DMS79 treated with DMSO at 0.1 percent for 48 hours (cell line): Measurements from ENCODE around the gene ANKMY1.
"Not testable (repeated sequence)": the region's sequence is repeated elsewhere in the genome, so short reads cannot be mapped to it uniquely, and the experiment has no call there.

ENCODE experiments used
- DNase-seq: peaks from one replicate; lab custom pipeline; 2025; lab: John Stamatoyannopoulos, UW

Gene ANKMY1

DNA sequence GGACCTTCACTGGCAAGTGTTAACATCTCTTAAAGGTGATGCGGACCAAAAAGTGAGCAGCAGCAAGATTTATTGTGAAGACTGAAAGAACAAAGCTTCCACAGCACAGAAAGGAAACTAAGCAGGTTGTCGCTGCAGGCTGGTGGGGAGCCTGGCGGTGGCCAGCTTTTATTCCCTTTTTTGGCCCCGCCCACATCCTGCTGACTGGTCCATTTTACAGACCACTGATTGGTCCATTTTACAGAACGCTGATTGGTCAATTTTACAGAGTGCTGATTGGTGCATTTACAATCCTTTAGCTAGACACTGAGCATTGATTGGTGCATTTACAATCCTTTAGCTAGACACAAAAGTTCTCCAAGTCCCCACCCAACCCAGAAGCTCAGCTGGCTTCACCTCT, 35.9 kb downstream of the ANKMY1 start:
- not testable (repeated sequence) for DNase-seq

GRCh38 chr2:240520974-240521350, 36.8 kb downstream of the ANKMY1 start:
- DNase-seq, result no peak

DNA sequence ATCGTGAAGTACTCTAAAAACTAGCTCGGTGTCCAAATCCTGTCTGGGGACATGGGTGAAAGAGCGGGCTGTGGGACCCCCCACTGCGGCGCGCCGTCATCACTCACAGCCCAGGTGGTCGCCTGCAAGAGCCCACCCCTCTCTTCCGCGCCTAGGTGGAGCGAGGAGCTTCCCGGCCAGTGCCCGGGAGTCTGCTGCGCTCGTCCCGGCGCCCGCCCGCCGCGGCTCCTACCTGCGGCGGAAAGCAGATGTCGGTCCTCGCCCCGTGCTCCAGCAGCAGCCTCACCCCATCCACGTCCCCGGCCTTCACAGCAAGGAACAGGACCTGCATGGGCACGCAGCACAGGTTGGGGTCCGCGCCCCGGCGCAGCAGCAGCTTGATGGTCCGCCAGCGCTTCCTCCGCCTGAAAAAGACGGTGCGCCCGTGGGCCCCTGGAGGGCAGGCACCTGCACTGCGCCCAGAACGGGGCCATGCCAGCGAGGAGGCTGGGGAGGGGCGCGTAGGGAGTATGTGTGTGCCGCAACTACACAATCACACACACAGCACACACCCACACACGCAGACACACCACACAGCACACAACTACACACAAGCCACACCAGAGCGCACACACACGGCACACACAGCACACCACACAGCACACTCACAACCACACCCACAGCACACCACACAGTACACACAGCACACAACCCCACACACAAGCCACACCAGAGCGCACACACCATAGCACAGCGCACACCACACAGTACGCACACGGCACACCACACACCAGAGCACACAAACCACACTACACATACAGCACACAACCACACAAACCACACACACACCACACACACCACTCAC, 37.4 kb downstream of the ANKMY1 start:
- DNase-seq, result no peak

DNA sequence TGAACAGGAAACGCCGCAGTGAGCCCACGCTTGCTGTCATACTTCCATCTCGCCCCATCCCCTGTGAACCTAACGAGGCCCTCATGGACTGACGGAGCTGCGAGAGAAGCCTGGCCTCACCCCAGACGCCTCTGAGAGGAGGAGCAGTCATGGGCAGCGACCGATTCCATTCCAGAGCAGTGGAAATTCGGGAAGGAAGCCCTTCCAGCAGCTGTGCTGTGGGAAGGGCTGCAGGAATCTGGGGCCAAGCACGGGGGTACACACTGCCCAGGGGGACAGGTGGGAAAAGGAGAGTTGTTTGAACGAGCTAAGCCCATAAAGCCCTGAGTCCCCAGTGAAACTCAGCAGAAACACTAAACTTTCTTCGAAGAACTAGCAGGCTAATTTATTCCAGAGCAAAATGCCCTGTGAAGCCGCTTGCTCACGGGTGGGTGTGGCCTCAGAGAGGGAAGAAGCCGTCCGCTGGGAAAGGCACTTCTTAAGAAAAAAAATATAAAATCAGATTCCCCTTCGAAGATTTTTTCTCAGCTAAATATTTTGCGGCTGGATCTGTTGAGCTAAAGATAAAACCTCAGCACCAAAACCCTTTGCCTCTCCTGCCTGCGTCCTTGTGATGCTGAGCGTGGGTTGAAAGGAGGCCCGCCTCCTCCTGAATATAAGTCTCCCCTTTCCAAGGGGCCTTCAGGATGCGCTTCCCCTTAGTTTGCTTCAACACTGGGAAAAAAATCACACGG, 38.2 kb downstream of the ANKMY1 start:
- DNase-seq, result no peak

DNA sequence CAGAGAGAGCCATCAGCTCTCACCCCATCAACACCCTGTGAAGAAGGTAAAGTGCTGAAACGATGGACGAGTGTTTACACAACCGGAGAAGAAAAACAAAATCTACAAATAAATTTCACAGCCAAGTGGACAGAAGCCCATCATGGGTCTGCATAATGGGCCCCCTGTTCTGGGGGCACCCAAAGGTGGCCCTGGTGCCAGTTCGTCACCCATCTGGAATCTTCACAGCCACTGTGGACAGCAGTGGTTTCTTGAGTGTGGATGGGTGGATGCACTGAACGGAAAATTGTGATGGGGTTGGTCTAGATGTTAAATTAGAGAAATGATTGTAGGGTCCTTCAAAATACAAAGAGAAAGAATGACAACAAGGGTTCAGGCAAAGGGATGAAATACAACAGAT, 38.8 kb downstream of the ANKMY1 start:
- no peak for DNase-seq

DNA sequence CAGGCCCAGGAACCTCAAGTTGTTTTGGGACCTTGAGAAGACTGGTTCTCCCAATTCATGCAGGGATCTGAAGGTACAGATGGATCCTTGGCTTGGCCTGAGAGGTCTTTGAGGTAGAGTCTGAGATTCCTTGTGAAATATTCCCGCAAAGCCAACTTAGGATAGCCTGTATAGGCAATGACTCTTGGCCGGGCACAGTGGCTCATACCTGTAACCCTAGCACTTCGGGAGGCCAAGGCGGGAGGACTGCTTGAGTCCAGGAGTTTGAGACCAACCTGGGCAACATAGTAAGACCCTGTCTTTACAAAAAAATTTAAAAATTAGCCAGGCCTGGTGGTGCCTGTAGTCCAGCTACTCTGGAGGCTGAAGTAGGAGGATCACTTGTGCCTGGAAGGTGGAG, 40.4 kb downstream of the ANKMY1 start:
- DNase-seq, result no peak

GRCh38 chr2:240514631-240515030, 43.2 kb downstream of the ANKMY1 start:
- peak; percentile 38 for DNase-seq

DNA sequence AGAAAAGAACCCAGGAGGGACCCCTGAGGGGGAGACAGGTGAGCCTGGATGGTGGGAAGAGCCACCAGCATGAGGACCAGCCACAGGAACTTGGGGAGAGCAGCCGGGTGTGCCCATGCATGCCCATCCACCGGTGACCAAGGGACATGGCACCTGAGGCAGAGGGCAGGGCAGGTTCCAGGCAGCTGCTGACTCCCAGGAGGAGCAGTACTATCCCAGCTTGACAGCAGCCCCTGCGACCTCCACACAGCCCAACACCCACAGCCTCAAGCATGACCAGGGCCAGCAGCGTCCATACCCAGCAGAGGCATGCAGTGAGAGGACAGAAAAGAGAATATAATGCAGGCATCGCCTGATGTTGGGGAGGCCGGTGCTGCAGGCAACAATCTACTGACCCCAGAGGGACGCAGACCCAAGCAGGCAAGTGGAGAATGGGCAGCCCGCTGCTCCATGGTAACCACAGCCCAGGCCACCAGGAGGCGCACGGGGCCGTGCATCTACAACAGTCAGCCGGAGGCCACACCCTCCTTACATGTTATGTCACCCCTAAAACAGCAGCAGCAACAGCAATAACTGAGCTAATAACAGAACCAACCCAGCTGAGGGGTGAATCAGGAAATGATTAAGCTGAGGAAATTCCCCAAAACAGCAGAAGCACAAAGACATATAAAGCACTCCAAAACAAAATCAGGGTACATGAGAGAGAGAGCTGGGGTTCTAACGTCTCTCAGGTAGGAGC, 44.1 kb downstream of the ANKMY1 start:
- DNase-seq, result no peak

DNA sequence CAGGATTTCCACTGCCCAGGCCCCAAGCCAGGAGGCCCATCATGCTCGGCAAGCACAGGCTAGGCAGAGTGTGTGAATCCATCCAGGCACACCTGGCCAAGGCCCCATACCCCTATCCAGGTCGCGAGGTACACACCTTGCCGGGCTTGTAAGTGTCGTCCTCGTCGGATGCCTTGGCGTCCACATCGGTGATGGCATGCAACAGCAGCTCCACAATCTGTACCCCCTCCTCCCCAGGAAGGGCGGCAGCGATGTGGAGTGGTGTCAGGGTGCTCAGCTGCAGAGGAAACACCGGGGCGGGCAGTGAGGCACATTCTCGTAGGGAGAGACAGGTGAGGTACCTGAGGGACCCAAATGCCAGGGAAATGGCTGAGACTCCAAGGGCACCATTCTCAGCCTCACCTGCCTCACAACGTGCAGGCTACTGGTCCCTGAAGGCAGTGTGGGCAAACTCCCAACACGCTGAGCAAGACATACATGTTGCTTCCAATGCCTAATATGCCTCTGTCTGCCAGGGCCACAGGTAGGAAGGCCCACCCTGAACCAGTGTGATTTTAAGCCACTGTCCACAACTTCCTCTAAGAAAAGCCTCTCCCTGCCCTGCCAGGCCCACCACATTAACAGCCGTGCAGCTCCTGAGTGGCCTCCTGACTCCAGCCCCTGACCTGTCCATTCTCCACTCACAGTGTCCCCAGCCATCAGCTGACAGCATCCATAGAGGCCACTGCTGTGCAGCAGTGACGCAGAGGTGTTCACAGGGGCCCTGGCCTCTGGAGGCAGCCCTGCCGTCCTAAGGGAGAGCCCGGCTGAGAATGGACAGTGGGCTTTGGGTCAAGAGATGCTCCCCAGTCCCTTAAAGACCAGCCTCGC, 44.9 kb downstream of the ANKMY1 start:
- DNase-seq, result no peak

GRCh38 chr2:240512109-240512485, 45.7 kb downstream of the ANKMY1 start:
- DNase-seq, result no peak

DNA sequence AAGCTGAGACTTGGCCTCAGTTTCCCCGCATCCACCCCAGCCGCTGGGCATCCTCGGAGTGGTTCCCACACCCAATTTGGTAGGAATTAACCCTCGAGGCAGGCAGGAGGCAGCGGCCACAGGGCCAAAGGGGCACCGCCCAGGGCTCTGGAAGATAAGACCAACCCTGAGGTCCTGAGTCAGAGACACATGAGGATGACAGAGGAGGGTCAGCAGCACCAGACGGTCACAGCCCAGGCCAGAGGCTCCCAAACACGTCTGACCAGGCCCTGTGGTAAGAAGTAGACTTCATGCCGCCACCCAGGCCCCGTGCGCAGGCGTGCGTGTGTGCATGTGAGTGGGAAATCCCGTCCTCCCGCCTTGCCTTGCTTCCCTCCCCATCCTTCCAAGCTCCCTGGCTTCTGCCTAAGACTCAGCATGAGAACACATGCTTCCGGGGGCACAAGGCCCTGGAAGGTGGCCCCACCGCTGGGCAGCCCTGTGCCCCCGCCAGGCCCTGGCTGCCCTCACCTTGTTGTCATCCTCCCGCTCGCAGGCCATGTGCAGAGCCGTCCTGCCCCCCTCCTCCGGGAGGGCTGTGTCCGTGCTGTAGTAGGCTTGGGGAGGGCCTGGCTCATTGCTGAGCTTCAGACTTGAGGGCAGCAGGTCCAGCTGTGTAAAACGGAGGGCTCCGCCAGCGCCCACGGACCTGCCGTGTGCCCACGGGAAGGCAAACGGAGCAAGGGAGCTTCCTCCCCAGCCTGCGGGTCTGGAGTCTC, 46.3 kb downstream of the ANKMY1 start:
- DNase-seq, result no peak

DNA sequence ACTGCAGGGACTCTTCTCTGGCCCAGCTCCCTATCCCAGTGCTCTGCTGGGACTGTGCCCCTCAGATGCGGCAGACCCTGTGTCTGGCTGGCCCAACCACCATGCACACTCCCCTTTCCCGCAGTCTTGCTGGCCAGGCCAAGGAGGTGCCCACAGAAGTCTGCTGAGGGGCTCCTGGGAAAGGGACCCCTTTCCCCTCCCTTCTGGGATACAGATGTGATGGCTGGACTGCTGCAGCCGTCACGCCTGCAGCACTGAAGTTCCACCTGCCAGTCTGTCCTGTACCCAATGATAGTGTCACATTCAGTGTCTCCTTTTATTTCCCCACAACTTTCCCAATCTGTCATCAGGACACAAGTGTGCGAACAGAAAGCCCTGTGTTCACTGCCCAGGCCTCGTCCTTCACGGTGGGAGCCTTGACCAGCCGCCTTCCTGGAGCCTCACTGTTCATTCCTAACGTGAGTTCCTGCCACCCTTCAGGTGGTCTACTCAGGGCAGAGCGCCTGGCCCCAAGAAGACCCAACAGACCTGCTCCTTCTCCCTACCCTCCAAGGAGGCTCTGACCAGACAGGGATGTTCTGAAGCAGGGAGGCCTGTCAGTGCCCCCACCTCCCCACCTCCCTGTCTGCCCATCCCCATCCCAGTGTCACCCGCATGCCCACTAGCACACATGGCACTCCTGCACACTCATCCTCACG, 47.1 kb downstream of the ANKMY1 start:
- DNase-seq, result no peak

- DNase-seq, result no peak
Measured at GRCh38 chr2:240509667-240510512, 47.9 kb downstream of the ANKMY1 start.

DNA sequence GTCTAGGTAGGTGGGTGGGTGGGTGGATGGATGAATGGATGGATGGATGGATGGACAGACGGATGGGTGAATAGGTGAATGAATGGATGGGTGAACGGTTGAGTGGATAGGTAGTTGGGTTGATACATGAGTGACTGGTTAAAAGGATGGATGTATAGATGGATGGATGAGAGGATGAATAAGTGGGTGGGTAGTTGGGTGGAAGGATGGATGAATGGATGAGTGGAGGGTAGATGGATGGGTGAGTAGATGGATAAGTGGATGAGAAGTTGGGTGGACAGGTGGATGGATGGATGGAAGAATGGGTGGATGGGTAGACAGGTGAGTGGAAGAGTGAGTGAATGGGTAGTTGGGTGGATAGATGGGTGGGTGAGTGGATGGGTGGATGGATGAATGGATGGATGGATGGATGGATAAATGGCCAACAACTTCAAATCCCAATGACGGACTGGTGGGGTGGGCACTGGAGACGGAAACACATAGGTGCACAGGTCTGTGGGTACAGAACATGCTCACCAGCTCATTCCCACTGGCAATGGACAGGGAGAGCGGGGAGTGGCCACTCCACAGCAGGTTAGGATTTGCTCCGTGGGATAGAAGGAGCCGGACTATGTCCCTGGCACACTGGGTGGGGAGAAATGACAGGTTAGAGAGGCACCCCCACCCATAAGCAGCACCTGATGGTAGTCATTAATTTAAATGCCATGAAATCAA, 48.8 kb downstream of the ANKMY1 start:
- no peak for DNase-seq

DNA sequence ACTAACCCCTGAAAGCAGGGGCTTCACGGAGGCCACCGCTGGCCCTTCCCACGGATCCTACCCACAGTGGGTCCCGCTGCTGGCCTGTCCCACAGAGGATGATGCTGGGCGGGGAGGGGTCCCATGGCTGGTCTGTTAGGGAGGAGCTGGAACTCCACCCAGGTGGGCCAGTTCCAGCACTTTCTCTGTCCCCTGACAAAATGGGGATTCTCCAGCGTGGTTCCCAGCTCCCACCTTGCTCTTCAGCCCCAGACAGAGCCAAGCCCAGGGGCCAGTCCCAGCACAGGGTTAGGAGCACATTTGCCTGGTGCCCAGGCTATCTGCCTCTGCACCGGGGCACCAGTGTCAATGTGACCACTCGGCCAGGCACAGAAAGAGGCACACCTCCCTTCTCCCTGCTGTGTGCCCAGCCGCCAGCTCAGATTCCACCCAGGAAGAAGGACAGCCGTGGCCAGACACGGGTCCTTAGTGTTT, 50.0 kb downstream of the ANKMY1 start:
- no peak for DNase-seq

DNA sequence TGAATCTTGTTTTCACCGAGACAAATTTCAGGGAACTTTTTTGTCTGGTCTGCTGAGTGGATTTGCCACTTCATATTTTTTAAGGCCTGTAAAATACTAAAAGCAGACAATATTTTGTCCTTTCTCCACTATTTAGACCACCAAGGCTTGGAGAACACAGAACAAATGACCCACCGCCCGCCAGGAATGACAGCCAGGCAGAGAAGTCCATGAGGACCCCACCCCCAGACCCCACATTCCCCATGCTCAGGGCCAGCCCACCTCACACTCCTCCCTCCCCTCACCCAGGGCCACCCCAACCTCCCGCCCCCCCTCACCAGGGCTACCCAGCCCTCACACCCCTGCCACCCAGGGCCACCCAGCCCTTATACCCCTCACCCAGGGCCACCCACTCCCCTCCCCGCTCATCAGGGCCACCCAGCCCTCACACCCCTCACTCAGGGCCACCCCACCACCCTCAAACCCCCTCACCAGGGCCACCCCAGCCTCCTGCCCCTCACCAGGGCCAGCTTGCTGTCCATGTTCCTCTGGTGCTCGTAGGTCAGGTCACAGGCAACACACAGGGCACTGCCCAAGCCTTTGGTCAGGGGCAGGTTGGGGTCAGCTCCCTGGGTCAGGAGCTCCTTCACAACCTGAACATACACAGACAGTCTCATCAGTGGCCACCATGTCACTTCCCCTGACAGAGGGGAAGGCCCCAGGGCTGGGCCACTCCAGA, 50.6 kb downstream of the ANKMY1 start:
- no peak for DNase-seq

DNA sequence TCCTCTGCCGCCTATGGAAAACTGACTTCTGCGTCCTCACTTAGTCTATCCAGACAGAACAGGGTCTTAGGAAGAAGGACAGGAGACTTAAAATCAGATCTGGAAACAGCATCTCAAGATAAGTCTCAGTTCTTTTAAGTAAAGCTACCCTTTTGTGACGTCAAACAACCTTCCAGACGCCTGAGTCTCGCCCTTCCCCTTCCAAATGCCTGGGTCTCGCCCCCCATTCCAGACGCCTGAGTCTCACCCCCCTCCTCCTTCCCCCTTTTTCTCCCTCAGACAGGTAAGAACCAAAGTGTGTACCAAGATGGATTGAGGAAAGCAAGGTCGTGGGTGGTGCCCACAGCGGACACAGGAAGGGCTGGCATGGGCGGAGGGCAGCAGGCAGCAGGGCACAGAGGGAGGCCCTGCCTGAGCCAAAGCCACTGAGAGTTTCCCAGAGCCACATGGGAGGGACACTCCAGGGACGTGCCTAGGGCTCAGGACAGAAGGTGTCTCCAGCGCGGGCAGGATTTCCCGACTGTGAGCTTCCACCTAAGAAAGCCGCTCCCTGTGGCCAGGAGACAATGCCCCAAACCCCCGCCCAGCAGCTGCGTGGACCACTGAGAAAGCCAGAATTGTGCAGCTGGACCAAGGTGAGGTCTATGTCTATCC, 51.3 kb downstream of the ANKMY1 start:
- no peak for DNase-seq

DNA sequence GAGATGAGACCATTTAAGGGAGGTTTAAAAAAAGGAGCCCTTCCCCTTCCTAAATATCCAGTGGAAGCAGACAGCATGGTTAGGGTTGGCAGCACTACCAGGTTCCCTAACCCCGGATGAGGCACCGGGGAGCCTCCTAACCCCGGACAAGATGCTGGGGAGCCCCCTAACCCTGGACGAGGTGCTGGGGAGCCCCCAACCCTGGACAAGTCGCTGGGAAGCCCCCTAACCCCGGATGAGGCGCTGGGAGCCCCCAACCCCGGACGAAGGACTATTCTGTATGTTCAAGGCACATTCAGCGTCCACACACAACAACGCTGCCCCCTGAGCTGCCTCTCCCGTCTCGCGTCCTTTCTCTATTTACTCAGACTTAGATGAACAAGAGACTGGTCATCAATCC, 51.9 kb downstream of the ANKMY1 start:
- no peak for DNase-seq
